Osteoblast (primary cell): ENCODE data around the gene WDR90. TPM values are rescaled to one million over a fixed set of nuclear protein-coding genes. Genes with fewer than 3 reads are reported as not detected.
A peak's percentile ranks its signal among the peaks of the same experiment; 100 is the strongest.

Experiments
- DNase-seq: peaks from one replicate; pipeline ENCODE4 v3.0.0; 2011; ENCODE audit warnings: low spot score, mixed read lengths; ENCODE audit not compliant: insufficient read length; ENCODE audit errors: missing footprints
- H2AFZ ChIP-seq: 2 replicates; pipeline ENCODE4 v1.6.0; 2011; ENCODE audit warnings: mild to moderate bottlenecking, low read length
- H3K27ac ChIP-seq: 2 replicates; pipeline ENCODE4 v1.5.1; 2011; ENCODE audit warnings: mild to moderate bottlenecking, low read depth, low read length, moderate library complexity
- H3K27me3 ChIP-seq: 2 replicates; pipeline ENCODE4 v1.6.0; 2012; ENCODE audit warnings: mild to moderate bottlenecking, control low read depth, inconsistent platforms, low read length, moderate library complexity; ENCODE audit not compliant: insufficient read depth
- H3K36me3 ChIP-seq: 2 replicates; pipeline ENCODE4 v1.5.1; 2011; ENCODE audit warnings: mild to moderate bottlenecking, low read length, control low read depth, moderate library complexity; ENCODE audit not compliant: insufficient read depth
- H3K4me1 ChIP-seq: 2 replicates; pipeline ENCODE4 v1.5.1; 2011; ENCODE audit warnings: mild to moderate bottlenecking, low read length, control low read depth, moderate library complexity; ENCODE audit not compliant: insufficient read depth
- H3K4me2 ChIP-seq: 2 replicates; pipeline ENCODE4 v1.6.0; 2011; ENCODE audit warnings: mild to moderate bottlenecking, low read length; ENCODE audit not compliant: insufficient read depth
- H3K4me3 ChIP-seq: fragments of 200-600 bp; sonication (generic); 3 replicates; pipeline ENCODE4 v1.5.1; 2012; ENCODE audit warnings: mild to moderate bottlenecking, low read length, inconsistent platforms; ENCODE audit not compliant: insufficient read depth
- H3K79me2 ChIP-seq: 2 replicates; pipeline ENCODE4 v1.6.0; 2012; ENCODE audit warnings: mild to moderate bottlenecking, low read length, control low read depth, inconsistent platforms; ENCODE audit not compliant: insufficient read depth
- H3K9me3 ChIP-seq: 2 replicates; pipeline ENCODE4 v1.5.1; 2011; ENCODE audit warnings: low read depth, low read length, control low read depth
- H4K20me1 ChIP-seq: 2 replicates; pipeline ENCODE4 v1.6.0; 2012; ENCODE audit warnings: mild to moderate bottlenecking, low read length, control low read depth; ENCODE audit not compliant: insufficient read depth
- total RNA-seq: library from RNA; depleted of rRNA; stranded (reverse); fragments of >200 nt; gene quantifications from 2 replicates; pipeline ENCODE4 v1.2.3, GENCODE V29; 2012
- TF ChIP-seq, protein P1 (sequence below): IDR thresholded peaks from 2 replicates; pipeline ENCODE4 v1.5.1; 2011; ENCODE audit warnings: mild to moderate bottlenecking, low read depth, low read length, moderate library complexity; ENCODE audit errors: extremely low read depth

WDR90 gene
- total RNA-seq, 1 donor = 19.2 TPM

DNA sequence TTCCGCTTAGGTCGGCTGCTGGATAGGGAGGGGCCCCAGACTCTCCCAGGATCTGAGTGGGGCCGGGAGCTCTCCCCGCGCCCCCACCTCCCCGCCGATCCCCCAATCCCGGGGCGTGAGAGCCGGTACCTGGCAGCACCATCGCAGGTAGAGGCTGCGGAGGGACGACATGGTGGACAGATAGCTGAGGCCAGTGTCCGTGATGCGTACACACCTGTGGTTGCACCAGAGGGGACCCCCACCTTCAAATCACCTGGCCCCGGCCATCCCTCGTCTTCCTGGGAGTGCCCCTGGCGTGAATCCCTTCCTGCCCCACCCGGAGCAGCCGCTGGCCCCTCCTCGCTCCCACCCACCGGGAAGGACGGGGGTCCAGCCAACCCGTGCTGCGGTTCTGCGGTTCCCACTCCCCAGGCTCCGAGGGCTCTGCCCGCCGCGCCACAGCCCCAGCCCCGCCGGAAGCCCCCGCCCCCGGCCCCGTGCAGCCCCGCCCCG, 45.7 kb downstream of the WDR90 start:
- Histone ChIP-seq H3K36me3 (no peaks in the 10 kb centered on the region), H3K27me3 (peaks cover 49% of the 10 kb centered on the region), H2AFZ (no peak overlapping the region), H3K4me1 (peaks cover under 1% of the 10 kb centered on the region), H3K27ac (no peak overlapping the region), H3K4me2 (no peak overlapping the region), H4K20me1 (peaks cover 5% of the 10 kb centered on the region), H3K4me3 (no peak overlapping the region), H3K79me2 (peaks cover 1% of the 10 kb centered on the region), H3K9me3 (no peaks in the 10 kb centered on the region)
- TF ChIP-seq, protein P1, sequence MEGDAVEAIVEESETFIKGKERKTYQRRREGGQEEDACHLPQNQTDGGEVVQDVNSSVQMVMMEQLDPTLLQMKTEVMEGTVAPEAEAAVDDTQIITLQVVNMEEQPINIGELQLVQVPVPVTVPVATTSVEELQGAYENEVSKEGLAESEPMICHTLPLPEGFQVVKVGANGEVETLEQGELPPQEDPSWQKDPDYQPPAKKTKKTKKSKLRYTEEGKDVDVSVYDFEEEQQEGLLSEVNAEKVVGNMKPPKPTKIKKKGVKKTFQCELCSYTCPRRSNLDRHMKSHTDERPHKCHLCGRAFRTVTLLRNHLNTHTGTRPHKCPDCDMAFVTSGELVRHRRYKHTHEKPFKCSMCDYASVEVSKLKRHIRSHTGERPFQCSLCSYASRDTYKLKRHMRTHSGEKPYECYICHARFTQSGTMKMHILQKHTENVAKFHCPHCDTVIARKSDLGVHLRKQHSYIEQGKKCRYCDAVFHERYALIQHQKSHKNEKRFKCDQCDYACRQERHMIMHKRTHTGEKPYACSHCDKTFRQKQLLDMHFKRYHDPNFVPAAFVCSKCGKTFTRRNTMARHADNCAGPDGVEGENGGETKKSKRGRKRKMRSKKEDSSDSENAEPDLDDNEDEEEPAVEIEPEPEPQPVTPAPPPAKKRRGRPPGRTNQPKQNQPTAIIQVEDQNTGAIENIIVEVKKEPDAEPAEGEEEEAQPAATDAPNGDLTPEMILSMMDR = no peak
- DNase-seq = no peak

DNA sequence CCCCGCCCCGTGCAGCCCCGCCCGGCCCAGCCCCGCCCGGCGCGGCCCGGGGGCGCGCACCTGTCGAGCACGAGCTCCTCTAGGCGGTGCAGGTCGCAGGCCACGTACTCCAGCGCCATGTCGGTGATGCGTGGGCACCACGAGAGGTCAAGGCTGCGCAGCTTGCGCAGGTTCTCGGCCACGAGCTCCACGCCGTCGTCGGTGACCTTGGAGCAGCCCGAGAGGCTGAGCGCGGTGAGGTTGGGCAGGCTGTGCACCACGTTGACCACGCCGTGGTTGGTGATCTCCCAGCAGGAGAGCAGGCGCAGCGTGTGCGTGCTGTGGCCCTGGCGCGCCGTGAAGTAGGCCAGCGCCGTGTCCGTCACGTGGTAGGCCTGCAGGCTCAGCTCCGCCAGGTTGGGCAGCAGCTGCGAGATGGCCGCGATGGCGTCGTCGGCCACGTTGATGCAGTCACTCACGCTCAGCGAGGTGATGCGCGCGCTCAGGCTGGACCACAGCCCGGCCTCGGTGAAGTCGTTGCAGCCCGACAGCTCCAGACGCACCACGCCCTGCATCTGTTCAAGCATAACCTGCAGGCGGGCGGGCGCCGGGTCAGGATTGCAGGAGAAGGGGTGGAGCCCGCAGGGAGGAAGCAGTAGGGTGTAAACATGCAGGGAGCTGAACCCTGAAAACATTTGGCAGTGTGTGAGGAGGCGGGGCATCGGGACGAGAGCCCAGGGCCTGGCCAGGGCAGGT, 46.4 kb downstream of the WDR90 start:
- Histone ChIP-seq H3K4me1 (no peaks in the 10 kb centered on the region), H3K27ac (no peak overlapping the region), H3K4me2 (no peak overlapping the region), H3K36me3 (no peaks in the 10 kb centered on the region), H3K9me3 (no peaks in the 10 kb centered on the region), H2AFZ (no peak overlapping the region), H3K79me2 (no peaks in the 10 kb centered on the region), H4K20me1 (peaks cover 5% of the 10 kb centered on the region), H3K4me3 (no peak overlapping the region), H3K27me3 (peaks cover 49% of the 10 kb centered on the region)
- DNase-seq = peak; percentile 94
- TF ChIP-seq, protein P1 = no peak

DNA sequence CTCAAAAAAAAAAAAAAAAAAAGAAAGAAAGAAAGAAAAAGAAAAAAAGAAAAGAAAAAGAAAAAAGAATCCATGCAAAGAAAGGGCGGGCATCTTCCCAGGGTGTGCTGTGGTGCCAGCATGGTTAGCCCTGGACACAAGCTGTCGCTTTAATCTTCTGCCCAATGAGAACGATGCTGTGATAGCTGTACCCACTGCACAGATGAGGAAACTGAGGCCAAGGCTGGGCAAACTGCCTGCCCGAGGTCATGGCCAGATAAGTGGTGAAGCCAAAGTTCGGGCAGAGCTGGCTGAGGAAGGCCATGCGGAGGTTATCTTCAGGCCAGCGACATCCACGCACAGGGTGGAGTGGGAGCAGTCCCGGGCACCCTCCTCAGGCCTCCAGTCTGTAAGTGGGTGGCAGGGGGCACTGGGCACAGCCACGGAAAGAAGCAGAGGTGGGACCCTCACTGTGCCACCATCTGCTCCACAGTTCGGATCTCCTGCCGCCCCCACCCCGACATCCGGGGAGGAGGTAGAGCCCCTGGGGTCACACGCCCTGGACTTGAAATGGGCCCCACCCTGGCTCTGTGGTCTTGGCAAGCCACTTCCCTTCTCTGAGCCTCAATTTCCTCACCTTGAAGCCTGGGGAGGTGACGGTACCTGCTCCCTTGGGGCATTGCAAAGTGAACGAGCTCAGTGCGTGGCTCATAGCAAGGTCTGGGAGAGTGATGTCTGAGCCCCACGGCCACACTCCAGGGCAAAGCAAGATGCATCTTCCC, 49.9 kb downstream of the WDR90 start:
- Histone ChIP-seq H3K27me3 (peaks cover 57% of the 10 kb centered on the region), H3K79me2 (no peaks in the 10 kb centered on the region), H3K27ac (no peak overlapping the region), H3K36me3 (no peaks in the 10 kb centered on the region), H3K9me3 (no peaks in the 10 kb centered on the region), H3K4me3 (no peak overlapping the region), H3K4me2 (no peak overlapping the region), H3K4me1 (no peaks in the 10 kb centered on the region), H4K20me1 (peaks cover 18% of the 10 kb centered on the region), H2AFZ (no peak overlapping the region)
- DNase-seq = no peak
- TF ChIP-seq, protein P1 = no peak
